ENCODE measurements around the gene SLC49A4. TPM values are rescaled to one million over a fixed set of nuclear protein-coding genes. Genes with fewer than 3 reads are reported as not detected.

Gene SLC49A4
- total RNA-seq, 1 experiment from 2014 or later, result 13.8 TPM

DNA sequence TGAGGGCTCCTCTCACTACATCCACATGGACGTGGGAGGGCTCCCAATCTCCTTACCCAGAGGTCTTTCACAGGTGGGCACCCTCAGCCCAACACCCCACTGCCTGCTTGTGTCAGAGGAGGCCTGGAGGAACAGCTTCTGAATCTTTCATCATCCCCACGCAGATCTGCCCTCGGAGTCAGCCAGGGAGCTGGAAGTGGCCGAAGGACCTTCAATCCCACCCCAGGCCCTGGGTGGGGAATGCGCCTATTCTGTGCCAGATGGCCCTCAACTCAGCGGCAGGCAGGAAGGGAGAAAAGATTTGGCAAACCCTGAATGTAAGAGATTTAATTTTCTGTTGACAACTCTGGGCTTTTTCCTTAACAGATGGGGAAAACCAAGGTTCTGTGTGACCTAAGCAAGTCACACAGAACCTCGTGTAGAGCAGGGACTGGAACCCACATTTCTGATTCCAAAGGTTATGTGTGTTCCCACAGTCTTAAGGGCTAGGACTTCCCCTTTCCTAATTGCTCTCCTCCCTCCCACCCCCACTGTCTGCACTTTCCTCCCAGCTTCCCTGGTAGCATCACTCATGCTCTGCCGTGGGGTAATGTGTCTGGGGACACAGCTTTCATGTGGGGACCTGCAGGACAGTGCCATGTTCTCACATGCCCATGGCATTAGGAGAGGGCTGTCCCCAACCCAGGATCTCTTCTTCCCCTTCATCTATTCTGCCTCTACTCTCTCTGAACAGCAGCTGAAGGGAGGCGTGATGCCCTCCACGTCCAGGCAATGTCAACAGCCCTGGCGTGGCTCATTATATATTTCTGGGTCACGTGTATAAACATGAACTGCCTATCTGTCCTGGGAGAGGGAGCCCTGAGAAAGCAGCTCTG, 134.6 kb downstream of the SLC49A4 start:
- DNase-seq (ENCODE audit: low spot score), result no peak

- no peak for DNase-seq (ENCODE audit: low spot score)
These were observed 135.5 kb downstream of the SLC49A4 start for GRCh38 chr3:122930063-122930997.

Other genes with a start within 250 kb of the SLC49A4 start
- gene PARP9, start 230.8 kb upstream of the SLC49A4 start, total RNA-seq (2014; rRNA removed; shearing (Covaris generic)), result 14.6 and 19.9 TPM in 2 replicates
- 13.9 and 18.3 TPM in 2 replicates for gene DTX3L, start 230.7 kb upstream of the SLC49A4 start, total RNA-seq (2014; rRNA removed; shearing (Covaris generic))
- gene PARP15, start 217.4 kb upstream of the SLC49A4 start, total RNA-seq (2014; rRNA removed; shearing (Covaris generic)), result not detected in 2 replicates
- gene PARP14, start 114.2 kb upstream of the SLC49A4 start, total RNA-seq (2014; rRNA removed; shearing (Covaris generic)), result 42.4 and 50.7 TPM in 2 replicates
- 3.5 and 4.1 TPM in 2 replicates for gene HSPBAP1, start 1.2 kb upstream of the SLC49A4 start, total RNA-seq (2014; rRNA removed; shearing (Covaris generic))
- not detected in 2 replicates for gene SEMA5B, start 232.7 kb downstream of the SLC49A4 start, total RNA-seq (2014; rRNA removed; shearing (Covaris generic))